CD4-positive, alpha-beta T cell (primary cell): ENCODE results near the gene ANKRD17. TPM values are rescaled to one million over a fixed set of nuclear protein-coding genes. Genes with fewer than 3 reads are reported as not detected.

Experiments used
- ATAC-seq: fragments of 200-7000 bp; cut with Tn5 transposase; one replicate; pipeline ENCODE4 v1.10.0; 2022; ENCODE audit warnings: mild to moderate bottlenecking; ENCODE audit not compliant: poor library complexity
- CTCF ChIA-PET: fragments of 350-600 bp; sonication (Branson Sonifier 250); formaldehyde crosslinking; loops from one replicate; lab custom pipeline; 2021; ENCODE audit warnings: antibody characterized with exemption, inconsistent platforms; lab: Charles Lee
- POLR2A ChIA-PET: fragments of 350-600 bp; sonication (Branson Sonifier 250); formaldehyde crosslinking; loops from one replicate; lab custom pipeline; 2021; ENCODE audit warnings: antibody characterized with exemption, inconsistent platforms; lab: Charles Lee
- DNase-seq, 14 experiments: peaks; one replicate each; pipeline ENCODE4 v3.0.0-alpha.2; 2013 to 2020; ENCODE audit warnings: mixed read lengths in 2 of 14
- H3K27ac ChIP-seq, 2 donors: one replicate each; pipeline versions ENCODE4 v1.5.1 to v1.7.0; 2013; ENCODE audit warnings: low read length in 2 of 2, low read depth in 1 of 2, mild to moderate bottlenecking in 1 of 2
- H3K27me3 ChIP-seq, 2 experiments: 1 replicate in 1 of 2; 2 replicates in 1 of 2; pipeline versions ENCODE4 v1.6.1 to v1.7.0; 2013; ENCODE audit warnings: low read length in 2 of 2, control low read depth in 1 of 2, mild to moderate bottlenecking in 1 of 2, moderate library complexity in 1 of 2; ENCODE audit not compliant: insufficient read depth in 2 of 2, control insufficient read depth in 1 of 2
- H3K36me3 ChIP-seq: one replicate; pipeline ENCODE4 v1.6.1; 2013; ENCODE audit warnings: low read length, control low read depth; ENCODE audit not compliant: insufficient read depth
- H3K4me1 ChIP-seq: one replicate; pipeline ENCODE4 v1.6.1; 2013; ENCODE audit warnings: low read length, control low read depth; ENCODE audit not compliant: insufficient read depth
- H3K4me3 ChIP-seq: one replicate; pipeline ENCODE4 v1.5.1; 2013; ENCODE audit warnings: mild to moderate bottlenecking, low read length, moderate library complexity
- H3K9me3 ChIP-seq, 2 experiments: 1 replicate in 1 of 2; 2 replicates in 1 of 2; pipeline versions ENCODE4 v1.6.1 to v1.7.0; 2013; ENCODE audit warnings: low read length in 2 of 2, mild to moderate bottlenecking in 2 of 2, control low read depth in 1 of 2, moderate library complexity in 1 of 2; ENCODE audit not compliant: control insufficient read depth in 1 of 2, insufficient read depth in 1 of 2
- H3K27ac Mint-ChIP-seq: one replicate; pipeline ENCODE4 v1.8.0; 2020; ENCODE audit warnings: mixed read lengths
- H3K27me3 Mint-ChIP-seq: one replicate; pipeline ENCODE4 v1.8.0; 2021; ENCODE audit warnings: mixed read lengths
- H3K36me3 Mint-ChIP-seq: one replicate; pipeline ENCODE4 v1.8.0; 2021; ENCODE audit warnings: low read depth, mixed read lengths
- H3K4me1 Mint-ChIP-seq: one replicate; pipeline ENCODE4 v1.8.0; 2021; ENCODE audit warnings: low read depth, mixed read lengths
- H3K4me3 Mint-ChIP-seq: one replicate; pipeline ENCODE4 v1.8.0; 2020; ENCODE audit warnings: mild to moderate bottlenecking, mixed read lengths
- H3K9me3 Mint-ChIP-seq: one replicate; pipeline ENCODE4 v1.8.0; 2020; ENCODE audit warnings: mixed read lengths
- CTCF ChIP-seq: fragments of 200-600 bp; IDR thresholded peaks from one replicate; pipeline ENCODE4 v1.8.0; 2022; ENCODE audit warnings: antibody characterized with exemption, mild to moderate bottlenecking
- intact Hi-C, 2 experiments: fragments of 100-400 bp; cut with DNase I in 1 of 2; cut with micrococcal nuclease in 1 of 2; formaldehyde crosslinking; loops; one replicate each; pipeline versions ENCODE4 v1.15.1 to v1.9.0; 2023 to 2025; cut with DNase I, micrococcal nuclease
- total RNA-seq, 174 experiments: library from RNA in 2 of 174; stranded (reverse) in 2 of 174; gene quantifications; one replicate each; pipeline ENCODE4 v1.2.3 and lab custom pipeline; 2021 to 2026

The ANKRD17 gene
- total RNA-seq, 2 experiments from 2014 or later: 31.9 to 34.1 TPM

GRCh38 chr4:73236151-73236550 is 22.4 kb downstream of the ANKRD17 start:
- peaks cover 42% of the 10 kb centered on the region for H3K4me1 Mint-ChIP-seq
- no peak overlapping the region for H3K4me3 Mint-ChIP-seq
- peak overlapping the region; percentile 25 for H3K27ac Mint-ChIP-seq
- peaks cover 66% of the 10 kb centered on the region for H3K36me3 Mint-ChIP-seq
- DNase-seq: no peak
- Histone ChIP-seq H3K27me3 (no peaks in the 10 kb centered on the region), H3K4me1 (peaks cover 12% of the 10 kb centered on the region), H3K4me3 (no peak overlapping the region), H3K27ac (no peak overlapping the region), H3K36me3 (peaks cover 22% of the 10 kb centered on the region), H3K9me3 (no peaks in the 10 kb centered on the region)
- TF ChIP-seq CTCF: no peak
- POLR2A ChIA-PET: no interaction called here
- CTCF ChIA-PET: interaction anchor here (0.6 to 1.0 kb wide), 2 partner anchors 12 to 195 kb away, joined by 3 read pairs; no protein-coding TSS in a partner anchor
- ATAC-seq: no peak
- no peaks in the 10 kb centered on the region for H3K9me3 Mint-ChIP-seq
- intact Hi-C loops: no loop called here
- H3K27me3 Mint-ChIP-seq: no peaks in the 10 kb centered on the region

GRCh38 chr4:73234712-73235111 is 23.9 kb downstream of the ANKRD17 start:
- no peak overlapping the region for H3K4me3 ChIP-seq
- ATAC-seq (no peak), DNase-seq (no peak)
- H3K9me3 ChIP-seq: no peaks in the 10 kb centered on the region
- H3K36me3 ChIP-seq: peaks cover 22% of the 10 kb centered on the region
- ChIA-PET POLR2A (no interaction called here), CTCF (interaction anchor here (1.8 kb wide), 1 partner anchor 107 kb away, joined by 4 read pairs; no protein-coding TSS in a partner anchor)
- Mint-ChIP-seq H3K27ac (no peak overlapping the region), H3K36me3 (peaks cover 74% of the 10 kb centered on the region), H3K9me3 (no peaks in the 10 kb centered on the region), H3K4me3 (no peak overlapping the region), H3K4me1 (peaks cover 43% of the 10 kb centered on the region), H3K27me3 (no peaks in the 10 kb centered on the region)
- H3K27ac ChIP-seq: no peak overlapping the region
- H3K27me3 ChIP-seq: no peaks in the 10 kb centered on the region
- intact Hi-C loops: no loop called here
- peaks cover 2% of the 10 kb centered on the region for H3K4me1 ChIP-seq
- TF ChIP-seq CTCF: no peak

GRCh38 chr4:73231518-73232487 is 26.8 kb downstream of the ANKRD17 start:
- H3K27ac ChIP-seq: no peak overlapping the region
- no peaks in the 10 kb centered on the region for H3K27me3 ChIP-seq
- H3K4me3 ChIP-seq: no peak overlapping the region
- no peak overlapping the region for H3K4me3 Mint-ChIP-seq
- POLR2A ChIA-PET: no interaction called here
- CTCF ChIA-PET: no interaction called here
- H3K36me3 Mint-ChIP-seq: peaks cover 63% of the 10 kb centered on the region
- intact Hi-C loops: no loop called here
- no peak for DNase-seq
- H3K9me3 Mint-ChIP-seq: no peaks in the 10 kb centered on the region
- no peak for ATAC-seq
- peaks cover 19% of the 10 kb centered on the region for H3K36me3 ChIP-seq
- H3K27me3 Mint-ChIP-seq: no peaks in the 10 kb centered on the region
- no peak for TF ChIP-seq CTCF
- H3K4me1 ChIP-seq: no peaks in the 10 kb centered on the region
- H3K27ac Mint-ChIP-seq: peak overlapping the region; percentile 16
- peaks cover 21% of the 10 kb centered on the region for H3K4me1 Mint-ChIP-seq
- H3K9me3 ChIP-seq: no peaks in the 10 kb centered on the region
